HG02840 (cell line): ENCODE data around the gene HOXA13.

ENCODE experiments used
- ATAC-seq: cut with Tn5 transposase; IDR thresholded peaks from one replicate; pipeline ENCODE4 v1.9.1; 2021; ENCODE audit warnings: mild to moderate bottlenecking, moderate library complexity, moderate number of reproducible peaks; ENCODE audit not compliant: unreplicated experiment, low FRiP score

Gene HOXA13

GRCh38 chr7:27194002-27194352 is 5.9 kb downstream of the HOXA13 start:
- ATAC-seq = no peak

GRCh38 chr7:27193335-27194001 is 6.4 kb downstream of the HOXA13 start:
- ATAC-seq = no peak

- ATAC-seq = no peak
These were observed 7.2 kb downstream of the HOXA13 start for GRCh38 chr7:27192546-27193334.

DNA sequence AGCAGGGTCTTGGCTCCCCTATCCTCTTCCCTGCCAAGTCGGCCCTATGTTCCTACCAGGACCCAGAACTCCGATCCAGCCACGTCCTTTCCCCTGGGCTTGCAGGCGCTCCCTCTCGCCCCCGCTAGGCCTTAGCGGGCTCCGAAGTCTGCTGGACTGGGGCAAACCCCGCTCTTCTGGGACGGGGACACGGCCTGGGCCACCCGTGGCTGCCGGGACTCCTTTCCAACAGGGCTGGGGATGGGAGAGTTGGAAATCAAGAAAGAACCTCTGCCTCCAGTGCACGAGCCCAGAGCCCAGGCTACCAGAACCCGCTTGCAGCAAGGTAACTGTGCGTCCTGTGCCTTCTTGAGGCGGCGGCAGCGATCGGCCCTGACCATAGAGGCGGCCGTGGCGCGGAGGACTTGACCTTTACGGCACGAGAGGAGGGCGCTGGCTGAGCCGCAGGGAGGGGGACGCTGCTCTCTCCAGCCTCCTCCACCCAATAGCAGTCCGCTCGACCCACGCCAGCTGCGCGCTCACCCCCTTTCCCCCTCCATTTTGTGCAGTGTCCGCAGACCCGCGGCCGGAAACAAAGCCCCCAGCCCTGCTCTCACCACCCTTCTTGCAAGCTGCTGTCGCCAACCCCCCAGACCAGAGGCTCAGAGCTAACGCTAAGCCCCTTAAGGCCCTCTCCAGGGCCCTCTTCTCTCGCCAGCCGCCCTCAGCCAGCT is 7.9 kb downstream of the HOXA13 start:
- ATAC-seq = no peak

- ATAC-seq = no peak
These were observed 8.6 kb downstream of the HOXA13 start for GRCh38 chr7:27191161-27191731.

GRCh38 chr7:27189997-27190748 is 9.7 kb downstream of the HOXA13 start:
- ATAC-seq = no peak

DNA sequence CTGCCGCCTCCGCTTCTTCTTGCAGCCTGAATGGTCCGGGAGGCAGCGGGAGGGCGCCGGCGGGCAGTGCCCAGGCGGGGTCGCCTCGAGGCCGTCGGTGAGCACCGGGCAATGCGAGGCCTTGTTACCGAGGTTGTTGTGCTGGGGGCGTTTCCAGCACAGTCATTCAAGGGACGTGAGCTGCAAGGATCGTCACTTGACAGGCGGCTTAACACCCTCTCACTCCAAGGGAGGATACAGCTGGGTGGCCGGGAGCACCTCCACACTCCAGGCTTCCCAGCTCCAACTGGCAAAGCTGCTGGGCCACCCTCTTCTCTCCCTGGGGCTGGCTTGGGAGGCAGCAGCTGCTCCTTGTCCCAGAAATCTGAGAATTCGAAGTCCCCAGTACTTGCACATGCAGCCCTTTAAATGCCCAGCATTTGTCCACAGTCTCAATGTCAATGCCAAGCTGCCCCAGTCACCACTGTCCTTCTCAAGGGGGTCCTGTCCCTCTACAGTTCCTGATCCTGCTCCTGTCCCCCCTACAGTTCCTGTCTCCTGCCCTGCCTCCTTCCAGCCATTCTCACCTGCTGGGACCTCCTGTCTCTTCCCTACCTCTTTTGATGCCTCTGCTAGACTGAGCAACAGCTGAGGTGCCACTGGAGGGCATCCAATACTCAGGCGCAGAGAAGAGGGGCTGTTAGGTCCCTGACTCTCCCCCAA is 10.4 kb downstream of the HOXA13 start:
- no peak for ATAC-seq

DNA sequence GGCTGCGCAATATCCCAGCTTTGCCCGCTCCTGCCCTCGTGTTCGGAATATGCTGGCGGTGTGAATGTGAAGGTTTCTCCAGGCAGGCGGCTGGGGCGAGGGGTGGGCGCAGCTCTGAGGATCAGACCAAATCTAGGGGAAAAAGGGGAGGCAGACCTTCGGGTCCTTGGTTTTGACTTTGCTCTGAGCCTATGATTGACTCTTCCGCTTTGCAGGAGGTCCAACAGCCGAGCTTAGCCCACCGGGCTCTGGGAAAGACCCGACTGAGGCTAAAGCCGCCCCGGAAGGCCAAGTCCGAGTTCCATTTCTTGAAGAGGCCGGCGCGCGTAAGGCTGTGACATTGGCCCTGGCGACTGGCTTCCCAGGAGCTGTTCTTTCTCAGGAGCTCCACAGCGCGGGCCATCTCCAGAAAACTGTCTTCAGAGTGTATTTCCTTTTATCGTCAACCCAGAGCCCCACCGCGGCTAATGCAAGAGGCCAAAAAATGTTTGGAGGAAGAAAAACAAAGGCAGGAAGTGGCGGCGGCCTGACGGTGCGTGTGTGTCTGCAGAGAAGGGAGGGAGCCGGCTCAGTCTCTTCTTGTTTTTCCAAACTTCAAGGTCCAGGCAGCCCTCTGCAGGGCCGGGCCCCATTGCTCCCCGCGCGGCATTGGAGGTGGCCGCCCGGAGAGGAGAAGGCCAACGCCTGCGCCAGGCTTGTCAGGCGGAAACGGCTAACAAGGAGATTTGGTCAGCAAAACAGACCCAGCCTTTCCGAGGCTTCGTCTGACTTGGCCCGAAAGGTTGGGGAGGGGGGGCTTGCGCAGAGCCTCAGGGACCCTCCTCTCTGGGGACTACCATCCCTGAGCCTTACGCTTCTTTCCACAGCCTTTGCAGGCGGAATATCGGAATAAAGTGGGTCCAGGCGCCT is 11.3 kb downstream of the HOXA13 start:
- ATAC-seq = no peak

GRCh38 chr7:27187475-27188385 is 12.2 kb downstream of the HOXA13 start:
- ATAC-seq = no peak

- no peak for ATAC-seq
These were observed 13.0 kb downstream of the HOXA13 start for GRCh38 chr7:27186668-27187474.

GRCh38 chr7:27185854-27186667 is 13.8 kb downstream of the HOXA13 start:
- no peak for ATAC-seq

GRCh38 chr7:27185013-27185853 is 14.7 kb downstream of the HOXA13 start, which contains the start of gene HOXA11:
Gene HOXA11, minus strand, starts transcription at chr7:27185232. Its CDS starts 88 bp downstream, at chr7:27185144.
- ATAC-seq = no peak

DNA sequence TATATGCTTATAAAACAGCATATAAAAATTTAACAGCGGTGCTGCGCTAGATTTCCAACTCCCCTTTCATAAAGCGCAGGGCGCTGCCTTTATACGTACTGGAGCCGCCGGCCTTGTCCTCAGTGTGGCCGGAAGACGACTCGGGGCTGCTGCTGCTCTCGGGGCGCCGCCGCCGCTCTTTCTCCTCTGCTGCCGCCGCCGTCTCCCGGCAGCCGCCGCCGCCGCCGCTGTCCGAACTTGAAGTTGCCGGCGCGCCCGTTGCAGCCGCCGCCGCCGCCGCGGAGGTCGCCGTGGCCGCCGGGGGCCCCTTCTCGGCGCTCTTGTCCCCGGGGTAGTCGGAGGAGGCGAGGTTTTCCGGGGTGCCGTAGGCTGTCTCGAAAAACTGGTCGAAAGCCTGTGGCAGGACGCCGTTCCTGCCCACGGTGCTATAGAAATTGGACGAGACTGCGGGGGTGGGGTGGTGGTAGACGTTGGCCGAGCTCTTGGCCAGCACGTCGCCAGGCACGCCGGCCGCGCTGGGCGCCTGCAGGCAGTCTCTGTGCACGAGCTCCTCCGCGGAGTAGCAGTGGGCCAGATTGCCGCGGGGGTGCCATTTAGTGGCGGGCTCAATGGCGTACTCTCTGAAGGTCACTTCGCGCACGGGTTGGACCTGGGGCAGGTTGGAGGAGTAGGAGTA is 15.4 kb downstream of the HOXA13 start:
- no peak for ATAC-seq

- ATAC-seq = no peak
These were observed 16.1 kb downstream of the HOXA13 start for GRCh38 chr7:27183682-27184336.
